ENCODE data around the gene PPIE.
"Not testable (repeated sequence)": the region's sequence is repeated elsewhere in the genome, so short reads cannot be mapped to it uniquely, and the experiment has no call there.

Gene PPIE

GRCh38 chr1:39770100-39771021 is 31.7 kb downstream of the PPIE start:
- not testable (repeated sequence) for H4K20me1 ChIP-seq (ENCODE audit: insufficient read depth, low read length); H3K9ac ChIP-seq (ENCODE audit: low read length); H3K27ac ChIP-seq (ENCODE audit: low read length); H2AFZ ChIP-seq (ENCODE audit: low read depth, low read length); H3K4me1 ChIP-seq (ENCODE audit: low read length); H3K4me2 ChIP-seq (ENCODE audit: low read length); H3K36me3 ChIP-seq (replicated peaks; ENCODE audit: low read depth, low read length); H3K9me3 ChIP-seq (ENCODE audit: insufficient read depth, low read length); H3K79me2 ChIP-seq (ENCODE audit: low read length); H3K27me3 ChIP-seq (ENCODE audit: low read depth, low read length); H3K4me3 ChIP-seq (ENCODE audit: low read length)

- H3K79me2 ChIP-seq (ENCODE audit: low read length); H3K4me1 ChIP-seq (ENCODE audit: low read length); H3K4me3 ChIP-seq (ENCODE audit: low read length); H3K4me2 ChIP-seq (ENCODE audit: low read length); H3K36me3 ChIP-seq (replicated peaks; ENCODE audit: low read depth, low read length); H3K27ac ChIP-seq (ENCODE audit: low read length); H3K9ac ChIP-seq (ENCODE audit: low read length); H3K27me3 ChIP-seq (ENCODE audit: low read depth, low read length); H3K9me3 ChIP-seq (ENCODE audit: insufficient read depth, low read length); H2AFZ ChIP-seq (ENCODE audit: low read depth, low read length); H4K20me1 ChIP-seq (ENCODE audit: insufficient read depth, low read length): not testable (repeated sequence)
These were observed 32.4 kb downstream of the PPIE start, which contains the start of gene OXCT2 for GRCh38 chr1:39771022-39771532. Gene OXCT2, minus strand, starts transcription at chr1:39771348. Its CDS starts 93 bp downstream, at chr1:39771255.

- H3K9ac ChIP-seq (ENCODE audit: low read length); H3K79me2 ChIP-seq (ENCODE audit: low read length): not testable (repeated sequence)
These were observed 34.8 kb downstream of the PPIE start for GRCh38 chr1:39773369-39773979.

GRCh38 chr1:39775141-39775540 is 36.5 kb downstream of the PPIE start:
- H3K9me3 ChIP-seq (ENCODE audit: insufficient read depth, low read length); H3K4me1 ChIP-seq (ENCODE audit: low read length); H3K4me3 ChIP-seq (ENCODE audit: low read length); H3K36me3 ChIP-seq (replicated peaks; ENCODE audit: low read depth, low read length); H3K4me2 ChIP-seq (ENCODE audit: low read length); H3K27me3 ChIP-seq (ENCODE audit: low read depth, low read length); H3K9ac ChIP-seq (ENCODE audit: low read length); H3K27ac ChIP-seq (ENCODE audit: low read length); H2AFZ ChIP-seq (ENCODE audit: low read depth, low read length); H4K20me1 ChIP-seq (ENCODE audit: insufficient read depth, low read length); H3K79me2 ChIP-seq (ENCODE audit: low read length): not testable (repeated sequence)

More at GRCh38 chr1:39773369-39773979, 34.8 kb downstream of the PPIE start:
- H4K20me1 ChIP-seq (ENCODE audit: insufficient read depth, low read length); H3K27me3 ChIP-seq (ENCODE audit: low read depth, low read length); H3K27ac ChIP-seq (ENCODE audit: low read length); H3K4me2 ChIP-seq (ENCODE audit: low read length); H3K4me3 ChIP-seq (ENCODE audit: low read length); H3K9me3 ChIP-seq (ENCODE audit: insufficient read depth, low read length); H3K36me3 ChIP-seq (replicated peaks; ENCODE audit: low read depth, low read length); H2AFZ ChIP-seq (ENCODE audit: low read depth, low read length); H3K4me1 ChIP-seq (ENCODE audit: low read length): not testable (repeated sequence)

GRCh38 chr1:39775676-39776399 is 37.2 kb downstream of the PPIE start:
- not testable (repeated sequence) for H2AFZ ChIP-seq (ENCODE audit: low read depth, low read length); H4K20me1 ChIP-seq (ENCODE audit: insufficient read depth, low read length); H3K79me2 ChIP-seq (ENCODE audit: low read length); H3K27me3 ChIP-seq (ENCODE audit: low read depth, low read length); H3K27ac ChIP-seq (ENCODE audit: low read length); H3K4me1 ChIP-seq (ENCODE audit: low read length); H3K4me3 ChIP-seq (ENCODE audit: low read length); H3K9me3 ChIP-seq (ENCODE audit: insufficient read depth, low read length); H3K36me3 ChIP-seq (replicated peaks; ENCODE audit: low read depth, low read length); H3K9ac ChIP-seq (ENCODE audit: low read length); H3K4me2 ChIP-seq (ENCODE audit: low read length)

- no peaks in the 10 kb centered on the region for H3K9me3 ChIP-seq (ENCODE audit: insufficient read depth, low read length)
- no peaks in the 10 kb centered on the region for H3K4me1 ChIP-seq (ENCODE audit: low read length)
- no peak overlapping the region for H3K9ac ChIP-seq (ENCODE audit: low read length)
- no peaks in the 10 kb centered on the region for H3K79me2 ChIP-seq (ENCODE audit: low read length)
- H4K20me1 ChIP-seq (ENCODE audit: insufficient read depth, low read length): no peaks in the 10 kb centered on the region
- H3K4me2 ChIP-seq (ENCODE audit: low read length): no peak overlapping the region
- no peak for TF ChIP-seq CTCF (IDR thresholded peaks at IDR 0.05; ENCODE audit: low read depth, low read length)
- TF ChIP-seq EZH2phosphoT487 (IDR thresholded peaks at IDR 0.05; ENCODE audit: low read depth): no peak
- H3K36me3 ChIP-seq (replicated peaks; ENCODE audit: low read depth, low read length): no peaks in the 10 kb centered on the region
- no peaks in the 10 kb centered on the region for H3K27me3 ChIP-seq (ENCODE audit: low read depth, low read length)
- no peak overlapping the region for H3K27ac ChIP-seq (ENCODE audit: low read length)
- no peak overlapping the region for H3K4me3 ChIP-seq (ENCODE audit: low read length)
- H2AFZ ChIP-seq (ENCODE audit: low read depth, low read length): no peak overlapping the region
These were observed 37.7 kb downstream of the PPIE start for GRCh38 chr1:39776400-39776713.
